Nephron progenitor cell (in vitro differentiated cells): ENCODE data around the gene NR1H4.

Experiments
- DNase-seq: peaks from one replicate; pipeline ENCODE4 v3.0.0; 2021
- H3K27ac Mint-ChIP-seq: 2 replicates; pipeline ENCODE4 v1.8.0; 2021; ENCODE audit warnings: mild to moderate bottlenecking, moderate library complexity, mixed read lengths
- H3K27me3 Mint-ChIP-seq: 2 replicates; pipeline ENCODE4 v1.8.0; 2021; ENCODE audit warnings: mild to moderate bottlenecking, low read depth, mixed read lengths; ENCODE audit not compliant: poor library complexity
- H3K36me3 Mint-ChIP-seq: 2 replicates; pipeline ENCODE4 v1.8.0; 2021; ENCODE audit warnings: low read depth, mixed read lengths
- H3K4me1 Mint-ChIP-seq: 2 replicates; pipeline ENCODE4 v1.8.0; 2021; ENCODE audit warnings: mixed read lengths
- H3K4me3 Mint-ChIP-seq: 2 replicates; pipeline ENCODE4 v1.8.0; 2021; ENCODE audit warnings: mild to moderate bottlenecking, moderate library complexity, mixed read lengths
- H3K9me3 Mint-ChIP-seq: 2 replicates; pipeline ENCODE4 v1.8.0; 2021; ENCODE audit warnings: mild to moderate bottlenecking, moderate library complexity, mixed read lengths
- TF ChIP-seq, protein P1 (sequence below): fragments of 200-600 bp; sonication (generic); IDR thresholded peaks from 2 replicates; pipeline ENCODE4 v1.5.0; 2021; ENCODE audit warnings: antibody characterized with exemption

The NR1H4 gene

DNA sequence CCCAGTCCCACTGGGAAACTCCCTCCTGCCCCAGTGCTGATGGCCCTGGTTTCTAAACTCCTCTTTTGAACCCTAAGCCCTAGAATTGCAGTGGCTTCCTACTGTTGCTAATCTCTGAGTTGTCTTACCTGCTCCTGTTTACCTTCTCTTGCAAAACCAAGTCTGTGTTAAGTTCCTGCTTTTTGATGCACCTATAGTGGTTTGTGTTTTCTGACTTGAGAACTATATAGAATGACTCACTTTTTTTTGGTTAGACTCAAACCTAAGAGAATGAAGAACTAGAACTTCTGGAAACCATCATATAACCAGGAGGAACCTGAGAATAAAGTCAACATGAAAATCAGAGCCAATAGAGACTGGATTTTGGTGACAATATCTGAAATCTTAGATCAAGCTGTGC, 94.3 kb downstream of the NR1H4 start:
- DNase-seq = no peak
- Mint-ChIP-seq H3K27ac (no peak overlapping the region), H3K4me3 (no peak overlapping the region), H3K9me3 (no peaks in the 10 kb centered on the region), H3K27me3 (peaks cover 53% of the 10 kb centered on the region), H3K36me3 (no peaks in the 10 kb centered on the region), H3K4me1 (no peaks in the 10 kb centered on the region)
- TF ChIP-seq, protein P1, sequence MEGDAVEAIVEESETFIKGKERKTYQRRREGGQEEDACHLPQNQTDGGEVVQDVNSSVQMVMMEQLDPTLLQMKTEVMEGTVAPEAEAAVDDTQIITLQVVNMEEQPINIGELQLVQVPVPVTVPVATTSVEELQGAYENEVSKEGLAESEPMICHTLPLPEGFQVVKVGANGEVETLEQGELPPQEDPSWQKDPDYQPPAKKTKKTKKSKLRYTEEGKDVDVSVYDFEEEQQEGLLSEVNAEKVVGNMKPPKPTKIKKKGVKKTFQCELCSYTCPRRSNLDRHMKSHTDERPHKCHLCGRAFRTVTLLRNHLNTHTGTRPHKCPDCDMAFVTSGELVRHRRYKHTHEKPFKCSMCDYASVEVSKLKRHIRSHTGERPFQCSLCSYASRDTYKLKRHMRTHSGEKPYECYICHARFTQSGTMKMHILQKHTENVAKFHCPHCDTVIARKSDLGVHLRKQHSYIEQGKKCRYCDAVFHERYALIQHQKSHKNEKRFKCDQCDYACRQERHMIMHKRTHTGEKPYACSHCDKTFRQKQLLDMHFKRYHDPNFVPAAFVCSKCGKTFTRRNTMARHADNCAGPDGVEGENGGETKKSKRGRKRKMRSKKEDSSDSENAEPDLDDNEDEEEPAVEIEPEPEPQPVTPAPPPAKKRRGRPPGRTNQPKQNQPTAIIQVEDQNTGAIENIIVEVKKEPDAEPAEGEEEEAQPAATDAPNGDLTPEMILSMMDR = no peak

- Mint-ChIP-seq H3K27ac (no peak overlapping the region), H3K9me3 (no peaks in the 10 kb centered on the region), H3K4me3 (peak overlapping the region; percentile 52), H3K27me3 (peaks cover 38% of the 10 kb centered on the region), H3K4me1 (peaks cover 11% of the 10 kb centered on the region), H3K36me3 (no peaks in the 10 kb centered on the region)
- TF ChIP-seq, protein P1 = no peak
- no peak for DNase-seq
Observed at GRCh38 chr12:100572184-100572583, 98.5 kb downstream of the NR1H4 start.

DNA sequence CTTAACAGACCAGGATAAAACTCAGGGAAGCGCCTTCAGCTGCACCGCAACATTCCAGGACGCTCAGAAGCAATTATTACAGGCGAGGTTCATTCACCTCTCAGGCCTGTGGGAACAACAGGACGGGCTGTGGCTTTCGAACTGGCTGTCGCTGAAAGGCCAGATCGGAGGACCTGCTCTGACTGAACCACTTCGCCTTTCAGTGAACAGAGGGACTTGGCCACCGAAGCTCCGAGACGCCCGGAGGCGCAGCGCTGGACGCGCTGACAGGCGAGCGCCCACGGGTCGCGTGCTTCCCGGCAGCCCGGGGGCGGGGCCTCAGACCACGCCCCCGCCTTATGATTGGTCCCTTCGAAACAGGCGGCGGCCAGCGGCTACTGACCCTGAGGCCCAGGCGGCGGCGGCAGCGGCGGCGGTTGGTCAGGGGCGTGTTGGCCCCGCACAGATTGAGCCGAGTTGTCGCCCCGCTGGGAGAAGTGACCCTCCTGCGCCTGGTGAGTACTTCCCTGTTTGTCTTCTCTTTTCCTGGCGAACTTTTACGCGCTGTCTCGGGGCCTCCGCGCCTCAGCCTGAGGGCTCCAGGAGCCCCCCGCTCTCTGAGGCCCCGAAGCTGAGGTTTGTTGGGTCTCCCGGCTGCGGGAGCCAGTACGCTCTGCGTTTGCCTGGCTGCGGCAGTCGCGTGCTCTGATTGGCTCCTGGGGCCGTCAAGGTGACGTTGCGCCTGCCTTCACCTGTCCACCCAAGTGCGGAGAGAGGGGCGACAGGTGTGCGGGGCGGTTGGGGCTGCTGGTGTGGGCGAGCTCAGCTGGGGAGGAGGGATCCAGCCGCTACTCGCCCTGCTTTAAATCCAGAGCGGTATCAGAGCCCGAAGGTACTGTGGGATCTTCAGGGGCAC, 99.9 kb downstream of the NR1H4 start, which contains the start of gene GAS2L3:
Gene GAS2L3, plus strand, starts transcription at position 393 of the 895 bp plus-strand sequence. CDS start 21,221 bp downstream, outside the sequence.
- peaks cover 34% of the 10 kb centered on the region for H3K27me3 Mint-ChIP-seq
- H3K27ac Mint-ChIP-seq = peak within 1 kb of the TSS; percentile 93
- peak within 1 kb of the TSS; percentile 92 for H3K4me3 Mint-ChIP-seq
- DNase-seq = peak; percentile 92
- TF ChIP-seq, protein P1 = no peak
- H3K4me1 Mint-ChIP-seq = peaks cover 11% of the 10 kb centered on the region
- H3K9me3 Mint-ChIP-seq = no peaks in the 10 kb centered on the region
- peaks cover 4% of the 10 kb centered on the region for H3K36me3 Mint-ChIP-seq

GRCh38 chr12:100574187-100575074, 100.8 kb downstream of the NR1H4 start:
- peaks cover 10% of the 10 kb centered on the region for H3K36me3 Mint-ChIP-seq
- H3K4me3 Mint-ChIP-seq = peak overlapping the region; percentile 92
- DNase-seq = peak; percentile 21
- TF ChIP-seq, protein P1 = no peak
- no peaks in the 10 kb centered on the region for H3K9me3 Mint-ChIP-seq
- H3K27me3 Mint-ChIP-seq = peaks cover 30% of the 10 kb centered on the region
- H3K27ac Mint-ChIP-seq = no peak overlapping the region
- peaks cover 11% of the 10 kb centered on the region for H3K4me1 Mint-ChIP-seq

DNA sequence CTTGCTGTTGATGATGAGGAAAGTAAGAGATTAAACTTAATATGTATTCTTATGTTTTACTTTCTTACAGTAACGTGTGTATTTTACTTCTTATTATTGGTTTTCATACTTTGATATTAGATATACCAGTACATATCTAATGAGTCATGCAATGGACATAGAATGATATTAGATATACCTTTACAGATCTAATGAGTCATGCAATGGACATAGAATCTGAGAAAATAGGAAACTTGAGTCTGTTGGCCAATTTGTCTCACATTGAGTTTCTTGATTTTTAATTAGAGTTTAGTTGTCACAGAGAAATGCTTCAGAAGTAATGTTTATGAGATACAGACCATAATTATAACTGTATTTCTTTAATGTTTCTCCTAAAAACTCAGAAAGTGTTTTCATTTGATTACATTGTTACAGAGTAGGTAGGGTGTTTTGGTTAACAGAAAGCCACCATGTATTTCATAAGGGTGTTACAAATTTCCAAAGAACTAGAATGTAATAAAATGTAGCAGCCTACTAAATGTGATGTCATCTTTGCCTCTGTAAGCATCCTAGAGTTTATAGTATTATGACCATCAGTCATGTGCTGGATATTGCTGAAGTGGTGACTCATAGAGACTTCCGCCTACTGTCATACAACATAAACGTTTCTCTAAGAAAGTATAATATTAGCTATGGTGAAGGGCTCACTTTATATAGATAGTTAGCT, 102.8 kb downstream of the NR1H4 start:
- peaks cover 21% of the 10 kb centered on the region for H3K27me3 Mint-ChIP-seq
- peaks cover 8% of the 10 kb centered on the region for H3K9me3 Mint-ChIP-seq
- H3K4me3 Mint-ChIP-seq = no peak overlapping the region
- no peak for DNase-seq
- peaks cover 10% of the 10 kb centered on the region for H3K36me3 Mint-ChIP-seq
- TF ChIP-seq, protein P1 = no peak
- H3K4me1 Mint-ChIP-seq = peaks cover 11% of the 10 kb centered on the region
- H3K27ac Mint-ChIP-seq = no peak overlapping the region
